GM13977 (cell line): Measurements from ENCODE around the gene SLC13A5.
A peak's percentile ranks its signal among the peaks of the same experiment; 100 is the strongest.

Source experiments
- DNase-seq: peaks from one replicate; pipeline ENCODE4 v3.0.0; 2012; ENCODE audit warnings: low spot score
- CTCF ChIP-seq: IDR thresholded peaks from 2 replicates; pipeline ENCODE4 v1.5.1; 2012; ENCODE audit warnings: mild to moderate bottlenecking, control low read depth; ENCODE audit not compliant: insufficient read depth; ENCODE audit errors: extremely low read depth, missing control alignments
- in situ Hi-C: fragments of 300-500 bp; cut with MboI; formaldehyde crosslinking; loops from one replicate; pipeline ENCODE4 v1.12.0; 2022; ENCODE audit warnings: low sequenced_read_pairs, low pct_unique_long_range_greater_than_20kb, mixed read lengths, inconsistent platforms; ENCODE audit not compliant: unreplicated experiment

The SLC13A5 gene

GRCh38 chr17:6713130-6713917 lies at the start of gene SLC13A5:
TSS of gene SLC13A5 (minus strand) at chr17:6713369. CDS start at chr17:6713333, 36 bp downstream.
- in situ Hi-C loops, result no loop called here
- peak; percentile 70 for DNase-seq
- peak; percentile 12 for TF ChIP-seq CTCF

- no peak for TF ChIP-seq CTCF
- in situ Hi-C loops, result no loop called here
These were observed 48.6 kb upstream of the SLC13A5 start for GRCh38 chr17:6761779-6762178.

GRCh38 chr17:6757747-6758146 lies 44.6 kb upstream of the SLC13A5 start:
- no peak for TF ChIP-seq CTCF

More at GRCh38 chr17:6761779-6762178, 48.6 kb upstream of the SLC13A5 start:
- DNase-seq, result no peak

GRCh38 chr17:6756425-6757031 lies 43.4 kb upstream of the SLC13A5 start:
- no peak for TF ChIP-seq CTCF
- DNase-seq, result no peak
- in situ Hi-C loops, result no loop called here

More at GRCh38 chr17:6757747-6758146, 44.6 kb upstream of the SLC13A5 start:
- DNase-seq, result no peak
- in situ Hi-C loops, result no loop called here

GRCh38 chr17:6755731-6756184 lies 42.6 kb upstream of the SLC13A5 start, which contains the start of gene XAF1:
TSS of gene XAF1 (plus strand) at chr17:6756046. CDS start at chr17:6756079, 33 bp downstream.
- no peak for DNase-seq
- TF ChIP-seq CTCF, result no peak
- in situ Hi-C loops, result no loop called here

- no peak for TF ChIP-seq CTCF
- DNase-seq, result no peak
- in situ Hi-C loops, result no loop called here
These were observed 42.1 kb upstream of the SLC13A5 start for GRCh38 chr17:6755281-6755680.
